Measurements from ENCODE around the gene NEK7.

DNA sequence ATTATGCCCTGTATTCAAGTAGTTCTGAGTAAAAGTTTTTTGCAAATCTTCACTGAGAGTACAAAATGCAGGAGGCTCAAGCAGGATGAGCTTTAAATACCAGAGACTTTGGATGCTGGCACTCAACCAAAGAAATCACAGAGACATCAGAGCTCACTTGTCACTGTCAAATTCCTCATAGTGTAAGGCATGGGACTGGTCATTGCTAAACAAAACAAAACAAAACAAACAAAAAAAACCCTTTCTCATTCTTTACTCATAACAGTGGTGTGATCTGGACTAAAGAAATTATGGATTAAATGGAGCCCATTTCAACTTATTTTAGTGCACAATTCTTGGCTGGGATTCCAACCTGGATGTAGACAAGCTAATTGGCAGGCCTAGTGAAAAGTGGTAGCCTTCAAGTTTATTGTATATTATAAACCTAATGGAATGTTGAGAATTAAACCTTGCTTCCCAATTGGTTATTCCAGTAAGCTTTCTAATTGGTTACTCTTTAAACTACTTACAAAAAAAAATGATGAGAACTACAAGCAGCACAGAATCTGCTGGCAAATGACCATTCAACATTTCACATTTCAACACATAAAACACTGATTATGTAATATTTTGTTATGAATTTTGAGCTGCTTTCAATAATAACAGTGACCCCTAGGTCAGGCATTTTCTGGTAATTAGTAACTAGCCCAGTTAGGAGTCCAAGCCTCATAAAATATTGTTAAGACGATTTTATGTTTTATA lies 30.6 kb upstream of the NEK7 start:
- no peak for TF ChIP-seq EZH2 (IDR thresholded peaks at IDR 0.05; ENCODE audit: borderline replicate concordance)
- TF ChIP-seq, protein P1, sequence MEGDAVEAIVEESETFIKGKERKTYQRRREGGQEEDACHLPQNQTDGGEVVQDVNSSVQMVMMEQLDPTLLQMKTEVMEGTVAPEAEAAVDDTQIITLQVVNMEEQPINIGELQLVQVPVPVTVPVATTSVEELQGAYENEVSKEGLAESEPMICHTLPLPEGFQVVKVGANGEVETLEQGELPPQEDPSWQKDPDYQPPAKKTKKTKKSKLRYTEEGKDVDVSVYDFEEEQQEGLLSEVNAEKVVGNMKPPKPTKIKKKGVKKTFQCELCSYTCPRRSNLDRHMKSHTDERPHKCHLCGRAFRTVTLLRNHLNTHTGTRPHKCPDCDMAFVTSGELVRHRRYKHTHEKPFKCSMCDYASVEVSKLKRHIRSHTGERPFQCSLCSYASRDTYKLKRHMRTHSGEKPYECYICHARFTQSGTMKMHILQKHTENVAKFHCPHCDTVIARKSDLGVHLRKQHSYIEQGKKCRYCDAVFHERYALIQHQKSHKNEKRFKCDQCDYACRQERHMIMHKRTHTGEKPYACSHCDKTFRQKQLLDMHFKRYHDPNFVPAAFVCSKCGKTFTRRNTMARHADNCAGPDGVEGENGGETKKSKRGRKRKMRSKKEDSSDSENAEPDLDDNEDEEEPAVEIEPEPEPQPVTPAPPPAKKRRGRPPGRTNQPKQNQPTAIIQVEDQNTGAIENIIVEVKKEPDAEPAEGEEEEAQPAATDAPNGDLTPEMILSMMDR (IDR thresholded peaks at IDR 0.05; ENCODE audit: poor library complexity), result no peak
- no peak for TF ChIP-seq EZH2phosphoT487 (IDR thresholded peaks at IDR 0.05; ENCODE audit: low read depth, severe bottlenecking, unreplicated experiment)
